Activated CD8-positive, alpha-beta T cell treated with anti-CD3 and anti-CD28 coated beads for 36 hours (primary cell): ENCODE results near the gene LSM11. TPM values are rescaled to one million over a fixed set of nuclear protein-coding genes. Genes with fewer than 3 reads are reported as not detected.
"Not testable (repeated sequence)": the region's sequence is repeated elsewhere in the genome, so short reads cannot be mapped to it uniquely, and the experiment has no call there.

Experiments
- ATAC-seq: fragments of 200-7000 bp; cut with Tn5 transposase; one replicate; pipeline ENCODE4 v1.10.0; 2021; ENCODE audit warnings: mild to moderate bottlenecking, moderate library complexity
- CTCF ChIA-PET: fragments of 350-600 bp; sonication (Branson Sonifier 250); formaldehyde crosslinking; loops from one replicate; lab custom pipeline; 2021; ENCODE audit warnings: antibody characterized with exemption; lab: Charles Lee
- POLR2A ChIA-PET: fragments of 350-600 bp; sonication (Branson Sonifier 250); formaldehyde crosslinking; loops from one replicate; lab custom pipeline; 2021; ENCODE audit warnings: antibody characterized with exemption; lab: Charles Lee
- DNase-seq: peaks from one replicate; pipeline ENCODE4 v3.0.0-alpha.2; 2020
- H3K27ac Mint-ChIP-seq: one replicate; pipeline ENCODE4 v1.8.0; 2021; ENCODE audit warnings: mild to moderate bottlenecking, mixed read lengths
- H3K27me3 Mint-ChIP-seq: one replicate; pipeline ENCODE4 v1.8.0; 2021; ENCODE audit warnings: mixed read lengths
- H3K36me3 Mint-ChIP-seq: one replicate; pipeline ENCODE4 v1.8.0; 2021; ENCODE audit warnings: low read depth, mixed read lengths
- H3K4me1 Mint-ChIP-seq: one replicate; pipeline ENCODE4 v1.8.0; 2021; ENCODE audit warnings: low read depth, mixed read lengths
- H3K4me3 Mint-ChIP-seq: one replicate; pipeline ENCODE4 v1.8.0; 2021; ENCODE audit warnings: mild to moderate bottlenecking, moderate library complexity, mixed read lengths
- H3K9me3 Mint-ChIP-seq: one replicate; pipeline ENCODE4 v1.8.0; 2021; ENCODE audit warnings: mixed read lengths
- CTCF ChIP-seq: fragments of 200-600 bp; IDR thresholded peaks from one replicate; pipeline ENCODE4 v1.8.0; 2022; ENCODE audit warnings: antibody characterized with exemption, mild to moderate bottlenecking
- intact Hi-C: fragments of 100-400 bp; cut with micrococcal nuclease; formaldehyde crosslinking; loops from one replicate; pipeline ENCODE4 v1.10.0; 2022
- total RNA-seq, 2 experiments: library from RNA; stranded (reverse); gene quantifications; one replicate each; pipeline ENCODE4 v1.2.3, GENCODE V29; 2021

Gene LSM11
- 1 to 10 TPM; 7.0 to 7.3 TPM for total RNA-seq

- ATAC-seq (peak; percentile 96), DNase-seq (peak; percentile 93)
- Mint-ChIP-seq H3K36me3 (peaks cover 19% of the 10 kb centered on the region), H3K27ac (peak within 1 kb of the TSS; percentile 87), H3K4me1 (peaks cover 36% of the 10 kb centered on the region), H3K27me3 (no peaks in the 10 kb centered on the region), H3K9me3 (no peaks in the 10 kb centered on the region), H3K4me3 (peak within 1 kb of the TSS; percentile 95)
- ChIA-PET CTCF (interaction anchor here (0.6 to 6.5 kb wide), 84 partner anchors 9 to 601 kb away, joined by 3 to 52 read pairs (median 4); partner anchors contain the start of genes C5orf52, CLINT1, MED7 and SOX30), POLR2A (interaction anchor here (0.6 to 2.2 kb wide), 5 partner anchors 11 to 392 kb away, joined by 3 to 8 read pairs (median 3); partner anchors contain the start of gene THG1L)
- TF ChIP-seq CTCF: peak; percentile 98
- intact Hi-C loops: loop anchor here (1.0 to 5.0 kb wide), 2 partner anchors 74 to 311 kb away; no protein-coding TSS in a partner anchor
Measured at GRCh38 chr5:157743163-157744050, at the start of gene LSM11. TSS of gene LSM11 (plus strand) at chr5:157743712. CDS start at chr5:157743751, 39 bp downstream.

- H3K27me3 Mint-ChIP-seq, ATAC-seq, H3K36me3 Mint-ChIP-seq, intact Hi-C loops, H3K4me3 Mint-ChIP-seq, POLR2A ChIA-PET, H3K27ac Mint-ChIP-seq, DNase-seq, H3K9me3 Mint-ChIP-seq, H3K4me1 Mint-ChIP-seq, CTCF ChIA-PET: not testable (repeated sequence)
Measured at GRCh38 chr5:157693816-157694215, 49.7 kb upstream of the LSM11 start.

DNA sequence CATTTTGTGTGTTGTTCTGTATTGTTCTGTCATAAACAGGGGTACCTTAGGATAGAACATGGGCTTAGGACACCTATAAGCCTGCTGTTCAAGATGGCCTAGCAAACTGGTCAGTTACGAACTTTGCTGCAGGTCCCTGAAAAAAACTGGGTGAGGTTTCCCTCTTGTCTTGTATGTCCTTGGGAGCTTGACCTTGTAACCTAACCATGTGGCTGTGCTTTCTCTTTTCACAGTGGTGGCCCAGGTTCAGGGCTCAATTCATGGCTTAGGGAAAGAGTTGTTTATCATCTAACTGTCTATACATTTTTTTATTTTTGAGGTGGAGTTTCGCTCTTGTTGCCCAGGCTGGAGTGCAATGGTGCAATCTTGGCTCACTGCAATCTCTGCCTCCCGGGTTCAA lies 47.4 kb upstream of the LSM11 start:
- CTCF ChIA-PET, DNase-seq, H3K4me3 Mint-ChIP-seq, POLR2A ChIA-PET, H3K36me3 Mint-ChIP-seq, H3K27ac Mint-ChIP-seq, H3K27me3 Mint-ChIP-seq, ATAC-seq, intact Hi-C loops, H3K4me1 Mint-ChIP-seq: not testable (repeated sequence)
- H3K9me3 Mint-ChIP-seq: peaks cover 11% of the 10 kb centered on the region

- H3K27ac Mint-ChIP-seq, ATAC-seq, H3K4me1 Mint-ChIP-seq, H3K27me3 Mint-ChIP-seq, DNase-seq, CTCF ChIA-PET, H3K36me3 Mint-ChIP-seq, POLR2A ChIA-PET, intact Hi-C loops, H3K4me3 Mint-ChIP-seq: not testable (repeated sequence)
- H3K9me3 Mint-ChIP-seq: peaks cover 11% of the 10 kb centered on the region
Measured at GRCh38 chr5:157698674-157699073, 44.8 kb upstream of the LSM11 start.

DNA sequence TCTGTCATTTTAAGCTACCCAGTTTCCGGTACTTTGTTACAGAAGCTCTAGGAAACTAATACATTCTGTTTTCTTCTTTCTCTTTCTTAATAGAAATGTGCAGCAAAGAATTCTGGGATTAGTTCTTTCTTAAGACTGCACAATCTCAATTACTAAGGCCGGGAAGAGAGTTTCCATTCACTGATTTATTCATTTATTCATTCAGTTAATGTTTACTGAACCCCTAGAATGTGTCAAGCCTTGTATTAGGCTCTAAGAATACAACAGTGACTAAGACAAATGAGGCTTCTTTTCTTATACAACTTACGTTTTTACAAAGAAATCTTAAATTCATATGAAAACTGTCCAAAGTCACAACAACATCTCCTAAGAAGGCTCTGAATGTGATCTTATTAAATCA lies 39.8 kb upstream of the LSM11 start:
- no peaks in the 10 kb centered on the region for H3K36me3 Mint-ChIP-seq
- CTCF ChIA-PET: interaction anchor here (1.2 to 1.3 kb wide), 2 partner anchors 13 to 15 kb away, joined by 3 read pairs; no protein-coding TSS in a partner anchor
- intact Hi-C loops: no loop called here
- H3K27me3 Mint-ChIP-seq: peaks cover 3% of the 10 kb centered on the region
- no peak overlapping the region for H3K27ac Mint-ChIP-seq
- no peaks in the 10 kb centered on the region for H3K4me1 Mint-ChIP-seq
- H3K4me3 Mint-ChIP-seq: no peak overlapping the region
- H3K9me3 Mint-ChIP-seq: peaks cover 2% of the 10 kb centered on the region
- POLR2A ChIA-PET: no interaction called here
- no peak for ATAC-seq
- no peak for TF ChIP-seq CTCF
- DNase-seq: no peak

GRCh38 chr5:157708866-157709265 lies 34.6 kb upstream of the LSM11 start:
- intact Hi-C loops: no loop called here
- Mint-ChIP-seq H3K27me3 (peaks cover 9% of the 10 kb centered on the region), H3K4me3 (no peak overlapping the region), H3K4me1 (no peaks in the 10 kb centered on the region), H3K27ac (no peak overlapping the region), H3K36me3 (no peaks in the 10 kb centered on the region), H3K9me3 (no peaks in the 10 kb centered on the region)
- TF ChIP-seq CTCF: no peak
- CTCF ChIA-PET: interaction anchor here (1.2 kb wide), 1 partner anchor 10 kb away, joined by 4 read pairs; no protein-coding TSS in a partner anchor
- DNase-seq: no peak
- POLR2A ChIA-PET: interaction anchor here (0.6 kb wide), 1 partner anchor 196 kb away, joined by 4 read pairs; no protein-coding TSS in a partner anchor
- no peak for ATAC-seq
